HG02798 (cell line): ENCODE data around the gene ARHGAP8.
"Not testable (repeated sequence)": the region's sequence is repeated elsewhere in the genome, so short reads cannot be mapped to it uniquely, and the experiment has no call there.

Experiments
- ATAC-seq: cut with Tn5 transposase; IDR thresholded peaks from one replicate; pipeline ENCODE4 v1.9.1; 2021; ENCODE audit warnings: mild to moderate bottlenecking; ENCODE audit not compliant: unreplicated experiment, poor library complexity

Gene ARHGAP8

DNA sequence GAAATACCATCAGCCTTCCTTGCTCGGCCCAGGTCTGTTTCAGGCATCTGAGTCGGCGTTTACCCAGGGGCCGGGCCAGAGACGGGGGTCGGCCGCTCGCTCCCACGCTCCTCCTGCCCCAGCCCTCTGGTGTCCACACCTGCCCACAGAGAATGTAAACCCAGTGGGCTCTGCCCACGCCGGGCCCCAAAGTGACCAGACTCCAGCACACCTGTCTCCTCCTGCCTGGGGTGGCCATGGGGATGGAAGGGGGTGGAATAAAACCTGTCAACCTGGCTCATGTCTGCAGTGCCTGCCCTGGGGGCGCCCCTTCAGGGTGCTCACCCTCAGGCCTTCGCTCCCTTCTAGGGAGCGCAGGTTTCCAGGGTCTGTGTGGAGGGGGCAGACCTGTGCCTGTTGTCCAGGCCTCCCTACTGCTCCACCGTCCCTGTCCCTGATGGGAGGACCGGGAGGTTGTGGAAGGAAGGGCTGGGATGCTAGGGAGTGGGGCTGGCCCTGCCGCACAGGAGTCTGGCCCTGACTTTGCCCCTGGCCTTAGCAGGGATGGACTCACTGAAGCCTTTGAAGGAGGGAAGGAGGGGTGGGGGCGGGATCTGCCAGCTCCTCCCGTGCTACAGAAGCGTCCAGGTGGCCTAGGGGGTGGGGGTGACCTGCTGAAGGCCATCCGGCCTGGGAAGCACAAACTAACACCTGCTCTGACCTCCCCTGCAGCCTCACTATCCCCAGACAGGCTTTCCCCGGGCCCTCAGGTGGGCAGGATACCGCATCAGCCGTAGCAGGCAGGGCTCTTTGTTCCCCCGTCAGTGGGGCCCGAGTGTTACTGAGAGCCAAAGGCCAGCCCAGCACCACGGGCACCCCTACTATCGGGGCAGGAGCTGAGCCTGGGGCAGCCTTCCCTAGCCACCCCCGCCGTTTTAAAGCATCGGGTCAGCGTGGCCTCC lies 14.7 kb upstream of the ARHGAP8 start:
- no peak for ATAC-seq

GRCh38 chr22:44738347-44738715 lies 14.0 kb upstream of the ARHGAP8 start:
- ATAC-seq, result no peak

GRCh38 chr22:44739024-44739423 lies 13.4 kb upstream of the ARHGAP8 start:
- ATAC-seq, result no peak

GRCh38 chr22:44739666-44740065 lies 12.7 kb upstream of the ARHGAP8 start:
- not testable (repeated sequence) for ATAC-seq

DNA sequence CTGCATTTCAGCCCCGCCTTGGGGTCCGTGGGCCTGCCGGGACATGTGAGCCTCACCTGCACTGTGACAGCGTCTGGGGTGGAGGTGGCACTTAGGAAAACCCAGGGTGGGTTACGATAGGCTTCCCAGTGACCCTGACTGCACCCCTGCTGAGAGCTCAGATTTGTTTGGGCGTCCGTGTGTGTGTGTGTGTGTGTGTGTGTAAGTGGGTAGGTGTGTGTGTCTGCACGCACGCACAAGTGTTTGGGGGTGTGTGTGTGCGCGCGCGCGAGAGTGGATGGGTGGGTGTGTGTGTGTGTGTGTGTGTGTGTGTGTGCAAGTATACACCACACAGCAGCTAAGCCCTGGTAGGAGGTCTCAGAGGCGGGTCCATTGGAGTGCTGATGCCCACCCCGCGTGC lies 12.1 kb upstream of the ARHGAP8 start:
- no peak for ATAC-seq

DNA sequence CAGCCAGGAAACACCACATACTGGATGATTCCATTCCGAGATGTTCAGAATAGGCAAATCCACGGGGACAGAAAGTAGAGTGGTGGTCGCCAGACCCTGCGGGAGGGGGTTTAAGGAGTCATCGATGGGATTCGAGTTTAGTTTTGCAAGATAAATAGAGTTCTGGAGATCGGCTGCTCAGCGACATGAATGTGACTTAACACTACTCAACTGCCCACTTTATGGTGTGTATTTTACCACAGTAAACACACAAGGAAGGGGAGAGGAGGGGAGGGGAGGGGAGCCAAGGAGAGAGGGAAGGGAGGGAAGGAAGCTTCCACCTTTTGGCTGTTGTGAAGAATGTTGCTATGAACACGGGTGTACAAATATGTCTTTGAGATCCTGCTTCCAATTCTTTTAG lies 10.4 kb upstream of the ARHGAP8 start:
- no peak for ATAC-seq

DNA sequence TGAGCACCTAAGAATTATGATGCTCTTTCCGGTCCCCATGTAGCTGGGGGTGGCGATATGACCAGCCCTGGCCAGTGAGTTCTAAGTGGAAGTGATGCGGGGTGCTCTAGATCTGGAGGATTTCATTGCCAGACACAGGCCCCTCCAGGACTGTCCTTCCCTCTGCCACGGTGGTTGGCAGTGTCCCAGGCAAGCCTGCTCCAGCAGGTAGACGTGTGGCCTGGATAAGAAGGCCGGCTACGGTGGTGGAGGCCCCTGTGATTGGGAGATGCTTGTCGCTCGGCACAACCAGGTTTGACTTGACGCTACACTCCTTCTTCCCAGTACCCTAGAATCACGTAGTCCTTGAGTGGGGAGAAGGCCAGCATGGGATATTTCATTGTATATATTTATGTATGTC lies 9.1 kb upstream of the ARHGAP8 start:
- ATAC-seq, result no peak

GRCh38 chr22:44743804-44744211 lies 8.6 kb upstream of the ARHGAP8 start:
- no peak for ATAC-seq

GRCh38 chr22:44745853-44746789 lies 6.3 kb upstream of the ARHGAP8 start:
- no peak for ATAC-seq

- ATAC-seq, result not testable (repeated sequence)
Measured at GRCh38 chr22:44747784-44748127, 4.6 kb upstream of the ARHGAP8 start.

GRCh38 chr22:44748524-44748923 lies 3.9 kb upstream of the ARHGAP8 start:
- ATAC-seq, result no peak

DNA sequence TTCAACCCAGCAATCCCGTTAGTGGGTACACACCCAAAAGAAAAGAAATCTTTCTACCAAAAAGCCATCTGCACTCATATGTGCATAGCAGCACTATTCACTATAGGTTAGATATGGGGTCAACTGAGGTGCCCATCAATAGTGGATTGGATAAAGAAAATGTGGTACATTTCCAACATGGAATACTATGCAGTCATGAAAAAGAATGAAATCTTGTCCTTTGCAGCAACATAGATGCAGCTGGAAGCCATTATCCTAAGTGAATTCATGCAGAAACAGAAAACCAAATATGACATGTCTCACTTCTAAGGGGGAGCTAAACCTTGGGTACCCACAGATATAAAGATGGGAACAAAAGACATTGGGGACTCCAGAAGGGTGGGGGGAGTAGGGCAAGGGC lies 1.9 kb upstream of the ARHGAP8 start:
- no peak for ATAC-seq

GRCh38 chr22:44753189-44754042 lies 1.0 kb downstream of the ARHGAP8 start:
- ATAC-seq, result no peak

DNA sequence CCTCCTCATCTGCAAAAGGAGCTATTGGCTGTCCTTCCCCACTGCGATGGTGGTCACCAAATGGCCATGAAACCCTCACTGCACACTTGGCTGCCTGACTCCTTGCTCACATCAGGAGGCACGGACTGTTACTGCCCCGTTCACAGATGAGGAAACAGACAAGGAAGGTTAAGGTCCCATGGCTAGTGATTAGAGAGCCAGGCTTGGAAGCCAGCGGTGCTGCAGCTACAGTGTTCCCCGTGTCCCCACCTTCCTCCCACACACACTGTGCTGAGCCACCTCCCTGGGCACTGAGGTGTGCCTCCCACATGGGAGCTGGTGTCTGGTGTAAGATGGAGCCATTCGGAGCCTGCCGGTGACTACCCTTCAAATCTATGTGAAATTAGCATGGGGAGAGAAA lies 2.6 kb downstream of the ARHGAP8 start:
- ATAC-seq, result no peak

- no peak for ATAC-seq
Measured at GRCh38 chr22:44755417-44755816, 3.0 kb downstream of the ARHGAP8 start.

GRCh38 chr22:44755956-44756361 lies 3.6 kb downstream of the ARHGAP8 start:
- ATAC-seq, result no peak

DNA sequence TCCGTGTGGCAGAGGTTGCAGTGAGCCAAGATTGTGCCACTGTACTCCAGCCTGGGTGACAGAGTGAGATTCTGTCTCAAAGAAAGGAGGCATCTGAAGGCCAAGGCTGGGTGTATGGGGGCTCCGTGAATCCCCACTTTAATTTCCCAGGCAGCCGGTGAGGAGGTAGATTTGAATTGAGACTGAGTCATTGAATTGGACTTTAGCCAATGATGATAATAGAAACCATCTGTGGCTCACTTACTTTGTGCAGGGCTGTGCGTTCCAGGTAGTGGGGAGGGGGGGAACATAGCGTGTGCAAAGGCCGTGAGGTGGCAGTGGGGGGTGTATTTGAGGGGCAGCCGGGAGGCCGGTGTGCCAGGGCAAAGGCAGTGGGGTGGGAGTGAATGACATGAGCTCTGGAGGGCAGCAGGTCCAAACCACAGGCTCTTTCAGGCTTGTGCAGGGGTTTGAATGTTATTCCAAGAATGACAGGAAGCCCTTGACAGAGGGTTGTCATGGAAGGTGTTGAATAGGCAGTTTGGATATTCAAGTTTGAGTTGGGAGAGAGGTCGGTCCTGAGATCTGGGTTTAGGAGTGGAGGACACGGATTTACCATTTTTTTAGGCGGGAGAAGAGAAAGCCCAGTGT lies 6.1 kb downstream of the ARHGAP8 start:
- no peak for ATAC-seq

DNA sequence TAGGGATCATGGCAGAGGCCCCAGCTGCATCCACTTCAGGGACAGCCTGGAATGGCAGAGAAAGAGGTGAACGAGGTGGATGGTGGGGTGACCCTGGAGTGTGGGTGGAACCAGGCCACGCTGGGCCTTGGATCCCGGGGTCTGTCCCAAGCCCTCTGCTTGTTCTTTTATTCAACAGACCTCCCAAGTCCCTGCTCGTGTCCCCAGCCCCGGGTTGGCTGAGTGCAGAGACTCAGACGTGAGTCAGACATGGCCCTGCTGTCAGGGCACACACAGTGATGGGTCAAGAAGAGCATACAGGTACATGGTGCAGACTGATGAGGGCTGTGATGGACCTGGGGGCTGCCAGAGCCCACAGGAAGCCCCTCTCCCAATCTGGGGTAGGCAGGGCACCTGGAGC lies 6.6 kb downstream of the ARHGAP8 start:
- no peak for ATAC-seq

- ATAC-seq, result no peak
Measured at GRCh38 chr22:44759430-44760310, 7.3 kb downstream of the ARHGAP8 start.
